ENCODE measurements around the gene CFAP299.
"Not testable (repeated sequence)": the region's sequence is repeated elsewhere in the genome, so short reads cannot be mapped to it uniquely, and the experiment has no call there.

CFAP299 gene

DNA sequence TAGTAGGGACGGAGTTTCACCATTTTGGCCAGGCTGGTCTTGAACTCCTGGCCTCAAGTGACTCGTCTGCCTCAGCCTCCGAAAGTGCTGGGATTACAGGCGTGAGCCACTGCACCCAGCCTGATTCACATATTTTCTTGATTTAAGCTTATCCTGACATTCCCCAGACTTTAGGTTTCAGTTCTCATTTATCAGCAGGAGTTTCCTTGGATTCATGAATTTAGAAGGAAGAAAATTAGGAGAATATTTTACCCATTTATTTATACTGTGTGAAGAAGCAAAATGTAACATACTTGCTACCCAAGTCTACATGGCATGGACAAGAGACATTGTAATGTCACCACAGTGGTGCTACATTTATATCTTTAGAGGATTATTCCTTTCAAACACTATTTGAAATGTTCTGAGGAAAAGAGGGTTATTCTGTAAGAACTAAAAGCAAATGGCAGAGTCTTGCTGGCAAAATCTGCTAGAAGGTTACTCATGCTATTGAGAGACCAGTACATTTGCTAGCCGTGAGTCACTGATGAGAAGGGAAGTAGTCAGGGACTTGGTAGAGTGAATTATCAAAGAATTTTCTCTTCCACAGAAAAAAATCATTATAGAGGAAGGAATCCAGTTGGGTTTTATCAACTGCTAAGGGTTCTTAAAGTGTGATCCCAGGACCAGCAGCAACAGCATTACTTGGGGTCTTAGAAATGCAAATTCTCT lies 26.1 kb upstream of the CFAP299 start:
- TF ChIP-seq, protein P1, sequence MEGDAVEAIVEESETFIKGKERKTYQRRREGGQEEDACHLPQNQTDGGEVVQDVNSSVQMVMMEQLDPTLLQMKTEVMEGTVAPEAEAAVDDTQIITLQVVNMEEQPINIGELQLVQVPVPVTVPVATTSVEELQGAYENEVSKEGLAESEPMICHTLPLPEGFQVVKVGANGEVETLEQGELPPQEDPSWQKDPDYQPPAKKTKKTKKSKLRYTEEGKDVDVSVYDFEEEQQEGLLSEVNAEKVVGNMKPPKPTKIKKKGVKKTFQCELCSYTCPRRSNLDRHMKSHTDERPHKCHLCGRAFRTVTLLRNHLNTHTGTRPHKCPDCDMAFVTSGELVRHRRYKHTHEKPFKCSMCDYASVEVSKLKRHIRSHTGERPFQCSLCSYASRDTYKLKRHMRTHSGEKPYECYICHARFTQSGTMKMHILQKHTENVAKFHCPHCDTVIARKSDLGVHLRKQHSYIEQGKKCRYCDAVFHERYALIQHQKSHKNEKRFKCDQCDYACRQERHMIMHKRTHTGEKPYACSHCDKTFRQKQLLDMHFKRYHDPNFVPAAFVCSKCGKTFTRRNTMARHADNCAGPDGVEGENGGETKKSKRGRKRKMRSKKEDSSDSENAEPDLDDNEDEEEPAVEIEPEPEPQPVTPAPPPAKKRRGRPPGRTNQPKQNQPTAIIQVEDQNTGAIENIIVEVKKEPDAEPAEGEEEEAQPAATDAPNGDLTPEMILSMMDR (IDR thresholded peaks at IDR 0.05; ENCODE audit: extremely low read depth, insufficient read depth, missing control alignments): no peak
- DNase-seq (ENCODE audit: low spot score): no peak
- in situ Hi-C loops (cut with MboI; ENCODE audit: low pct_unique_long_range_greater_than_20kb, low sequenced_read_pairs, unreplicated experiment): no loop called here

DNA sequence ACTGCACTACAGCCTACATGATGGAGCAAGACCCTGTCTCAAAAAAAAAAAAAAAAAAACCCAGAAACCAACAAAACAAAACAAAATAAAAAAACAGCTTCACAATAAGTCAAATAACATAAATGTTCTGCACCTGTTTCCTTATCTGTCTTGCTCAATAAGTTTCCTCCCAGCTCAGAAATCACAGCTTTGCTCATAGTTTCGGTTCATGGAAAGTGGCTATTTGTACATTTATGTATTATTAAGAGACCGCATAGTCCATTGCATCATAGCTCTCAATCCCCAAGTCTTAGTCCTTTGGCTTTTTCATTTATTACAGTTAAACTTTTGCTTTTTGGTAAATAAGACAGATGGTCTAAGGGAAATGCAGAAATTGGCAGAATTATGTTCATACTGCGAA lies 24.4 kb upstream of the CFAP299 start:
- in situ Hi-C loops (cut with MboI; ENCODE audit: low pct_unique_long_range_greater_than_20kb, low sequenced_read_pairs, unreplicated experiment): no loop called here
- TF ChIP-seq, protein P1 (IDR thresholded peaks at IDR 0.05; ENCODE audit: extremely low read depth, insufficient read depth, missing control alignments): no peak
- no peak for DNase-seq (ENCODE audit: low spot score)

DNA sequence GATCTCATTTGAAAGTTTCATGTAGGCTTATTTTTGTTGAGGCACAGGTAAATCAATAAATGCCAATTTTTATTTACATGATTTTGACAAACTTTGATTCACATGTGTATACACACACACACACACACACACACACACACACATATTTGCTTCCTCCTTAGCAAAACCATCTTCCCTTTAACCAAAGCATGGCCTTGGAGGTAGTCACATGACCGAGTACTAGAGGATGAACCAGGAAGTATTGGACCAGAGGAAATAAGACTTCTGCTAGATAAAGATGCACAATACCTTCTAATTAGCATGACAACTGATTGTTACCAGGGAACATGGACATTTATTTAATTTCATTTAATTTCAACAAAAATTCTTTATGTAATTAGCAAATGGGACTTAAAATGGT lies 23.4 kb upstream of the CFAP299 start:
- TF ChIP-seq, protein P1 (IDR thresholded peaks at IDR 0.05; ENCODE audit: extremely low read depth, insufficient read depth, missing control alignments): no peak
- no peak for DNase-seq (ENCODE audit: low spot score)
- in situ Hi-C loops (cut with MboI; ENCODE audit: low pct_unique_long_range_greater_than_20kb, low sequenced_read_pairs, unreplicated experiment): no loop called here

DNA sequence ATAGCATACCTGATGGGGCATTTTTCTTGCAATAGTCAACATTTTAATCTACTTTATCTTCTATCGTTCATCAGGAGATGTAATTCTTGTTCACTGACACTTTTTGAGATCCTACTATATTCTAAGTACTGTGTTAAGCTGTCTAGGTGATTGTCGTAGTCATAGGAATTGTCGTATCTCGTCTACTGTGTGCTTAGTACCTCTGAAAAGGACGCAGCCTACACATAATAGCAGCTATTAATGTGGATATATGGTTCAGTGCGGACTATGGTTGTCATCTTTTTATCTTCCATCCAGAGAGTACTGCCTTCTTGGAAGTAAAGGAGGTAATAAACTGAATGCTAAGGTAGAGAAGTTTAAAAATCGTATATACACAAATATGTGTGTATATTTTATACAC lies 21.9 kb upstream of the CFAP299 start:
- DNase-seq (ENCODE audit: low spot score): no peak
- in situ Hi-C loops (cut with MboI; ENCODE audit: low pct_unique_long_range_greater_than_20kb, low sequenced_read_pairs, unreplicated experiment): no loop called here
- TF ChIP-seq, protein P1 (IDR thresholded peaks at IDR 0.05; ENCODE audit: extremely low read depth, insufficient read depth, missing control alignments): no peak

DNA sequence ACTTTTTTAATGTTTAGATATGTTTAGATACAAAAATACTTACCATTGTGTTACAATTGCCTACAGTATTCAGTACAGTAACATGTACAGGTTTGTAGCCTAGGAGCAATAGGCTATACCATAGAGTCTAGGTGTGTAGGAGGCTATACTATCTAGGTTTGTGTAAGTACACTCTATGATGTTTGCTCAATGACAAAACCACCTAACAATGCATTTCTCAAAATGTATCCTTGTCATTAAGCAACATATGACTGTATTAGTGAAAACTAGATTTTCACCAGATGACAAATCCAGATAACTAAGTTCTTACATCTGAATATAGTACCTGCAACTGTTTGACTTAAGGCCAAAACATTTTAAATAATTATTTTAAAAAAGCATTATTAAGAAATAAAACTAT lies 19.7 kb upstream of the CFAP299 start:
- DNase-seq (ENCODE audit: low spot score); in situ Hi-C loops (cut with MboI; ENCODE audit: low pct_unique_long_range_greater_than_20kb, low sequenced_read_pairs, unreplicated experiment): not testable (repeated sequence)

DNA sequence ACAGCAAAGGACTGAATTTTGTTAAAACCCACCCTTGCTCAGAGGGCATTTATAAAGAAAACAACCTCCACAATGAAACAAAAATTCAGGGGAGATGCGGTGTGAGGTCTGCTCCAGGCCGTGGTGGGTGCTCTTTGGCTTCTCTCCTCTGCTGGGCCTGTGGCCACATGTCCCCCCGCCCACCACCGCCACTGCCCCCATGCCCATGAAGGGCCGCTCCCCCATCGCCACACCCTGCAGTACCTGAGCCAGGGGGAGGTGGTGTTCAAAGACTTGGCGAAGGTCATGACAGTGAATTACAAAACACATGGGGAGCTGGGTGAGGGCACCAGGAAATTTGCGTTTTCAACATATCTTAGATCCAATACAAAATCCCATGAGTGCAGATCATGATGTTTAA lies 14.2 kb upstream of the CFAP299 start:
- TF ChIP-seq, protein P1 (IDR thresholded peaks at IDR 0.05; ENCODE audit: extremely low read depth, insufficient read depth, missing control alignments): no peak
- no peak for DNase-seq (ENCODE audit: low spot score)
- in situ Hi-C loops (cut with MboI; ENCODE audit: low pct_unique_long_range_greater_than_20kb, low sequenced_read_pairs, unreplicated experiment): no loop called here

DNA sequence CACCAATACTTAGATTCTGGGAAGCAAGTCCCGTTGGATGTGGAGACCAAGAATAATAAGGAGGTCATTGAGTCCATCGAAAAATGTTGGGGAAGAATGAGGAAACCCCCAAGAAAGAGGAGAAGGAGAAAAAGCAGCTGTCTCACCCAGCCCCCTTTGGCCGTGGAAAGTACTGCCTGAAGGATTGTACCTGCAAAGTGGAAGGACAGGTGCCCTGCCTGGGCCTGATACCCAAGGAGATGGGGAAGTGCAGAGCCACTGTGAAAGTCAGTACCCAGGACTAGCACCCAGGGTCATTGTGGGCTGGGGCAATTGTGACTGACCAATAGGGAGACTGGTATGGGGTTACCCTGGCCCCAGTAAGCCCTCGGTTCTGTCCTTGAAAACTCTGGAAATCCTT lies 13.8 kb upstream of the CFAP299 start:
- TF ChIP-seq, protein P1 (IDR thresholded peaks at IDR 0.05; ENCODE audit: extremely low read depth, insufficient read depth, missing control alignments): no peak
- in situ Hi-C loops (cut with MboI; ENCODE audit: low pct_unique_long_range_greater_than_20kb, low sequenced_read_pairs, unreplicated experiment): no loop called here
- DNase-seq (ENCODE audit: low spot score): no peak

All from GM13977 (cell line).